NCI-H1105 (cell line): ENCODE data around the gene TTN.
"Not testable (repeated sequence)": the region's sequence is repeated elsewhere in the genome, so short reads cannot be mapped to it uniquely, and the experiment has no call there.

Experiments used
- DNase-seq: peaks from one replicate; lab custom pipeline; 2025; lab: John Stamatoyannopoulos, UW

Gene TTN

GRCh38 chr2:178530131-178530530 lies 277.1 kb downstream of the TTN start:
- no peak for DNase-seq

GRCh38 chr2:178529194-178529593 lies 278.0 kb downstream of the TTN start:
- no peak for DNase-seq

GRCh38 chr2:178528647-178529046 lies 278.6 kb downstream of the TTN start:
- DNase-seq = no peak

- DNase-seq = no peak
Measured at GRCh38 chr2:178527592-178527991, 279.6 kb downstream of the TTN start.

DNA sequence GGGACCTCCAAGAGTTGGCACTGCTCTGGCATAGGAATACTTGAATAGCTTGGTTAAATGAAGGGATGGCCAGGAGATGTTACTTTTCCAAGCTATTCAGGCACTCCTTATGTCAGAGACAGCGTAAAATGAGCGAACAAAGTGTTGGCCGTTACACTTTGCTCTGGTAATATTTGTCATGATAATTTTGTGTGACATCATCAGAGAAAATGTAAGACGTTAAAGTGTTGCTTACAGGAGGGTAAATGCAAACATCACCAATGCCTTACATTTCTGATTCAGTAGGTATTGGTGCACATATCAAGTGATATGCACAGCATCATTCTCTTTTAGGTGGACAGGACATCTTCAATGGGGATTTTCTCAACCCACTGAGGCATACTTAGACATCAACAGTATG lies 281.0 kb downstream of the TTN start:
- DNase-seq = no peak

- DNase-seq = not testable (repeated sequence)
Measured at GRCh38 chr2:178525460-178525859, 281.8 kb downstream of the TTN start.

DNA sequence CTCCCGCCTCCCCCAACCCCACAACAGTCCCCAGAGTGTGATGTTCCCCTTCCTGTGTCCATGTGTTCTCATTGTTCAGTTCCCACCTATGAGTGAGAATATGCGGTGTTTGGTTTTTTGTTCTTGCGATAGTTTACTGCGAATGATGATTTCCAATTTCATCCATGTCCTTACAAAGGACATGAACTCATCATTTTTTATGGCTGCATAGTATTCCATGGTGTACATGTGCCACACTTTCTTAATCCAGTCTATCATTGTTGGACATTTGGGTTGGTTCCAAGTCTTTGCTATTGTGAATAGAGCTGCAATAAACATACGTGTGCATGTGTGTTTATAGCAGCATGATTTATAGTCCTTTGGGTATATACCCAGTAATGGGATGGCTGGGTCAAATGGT lies 282.2 kb downstream of the TTN start:
- DNase-seq = not testable (repeated sequence)

- no peak for DNase-seq
Measured at GRCh38 chr2:178523596-178524134, 283.6 kb downstream of the TTN start.

DNA sequence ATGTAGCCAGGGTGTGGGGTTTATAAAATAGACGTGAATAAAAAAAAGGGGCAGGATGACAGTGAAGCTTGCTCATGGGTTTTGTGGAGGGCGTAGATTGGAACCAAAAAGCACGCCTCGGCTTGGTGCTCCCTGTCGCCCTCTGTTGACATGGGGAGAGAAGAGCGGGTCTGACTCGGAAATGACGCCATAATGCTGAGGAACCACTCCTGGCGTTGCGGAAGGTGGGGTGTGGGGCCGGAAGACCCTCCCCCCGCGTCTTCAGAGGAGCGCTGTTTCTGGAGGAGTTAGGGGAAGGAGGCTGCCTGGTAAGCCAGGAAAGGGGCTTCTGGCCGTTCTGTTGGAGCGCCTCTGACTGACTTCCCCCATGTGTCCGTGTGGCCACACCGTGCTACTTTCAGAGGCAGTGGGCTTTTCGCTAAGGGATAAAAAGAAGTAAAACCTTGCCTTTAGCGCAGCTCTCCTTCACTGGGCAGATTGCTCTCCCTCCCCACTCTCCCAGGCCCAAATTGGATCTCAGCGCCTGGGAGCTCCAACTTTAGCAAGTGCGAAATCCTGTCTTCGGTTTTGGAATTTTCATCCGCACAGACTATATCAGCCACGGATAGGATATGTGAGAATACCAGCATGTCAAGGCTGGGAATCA lies 284.1 kb downstream of the TTN start:
- peak; percentile 75 for DNase-seq

GRCh38 chr2:178521304-178522150 lies 285.7 kb downstream of the TTN start:
- DNase-seq = no peak

DNA sequence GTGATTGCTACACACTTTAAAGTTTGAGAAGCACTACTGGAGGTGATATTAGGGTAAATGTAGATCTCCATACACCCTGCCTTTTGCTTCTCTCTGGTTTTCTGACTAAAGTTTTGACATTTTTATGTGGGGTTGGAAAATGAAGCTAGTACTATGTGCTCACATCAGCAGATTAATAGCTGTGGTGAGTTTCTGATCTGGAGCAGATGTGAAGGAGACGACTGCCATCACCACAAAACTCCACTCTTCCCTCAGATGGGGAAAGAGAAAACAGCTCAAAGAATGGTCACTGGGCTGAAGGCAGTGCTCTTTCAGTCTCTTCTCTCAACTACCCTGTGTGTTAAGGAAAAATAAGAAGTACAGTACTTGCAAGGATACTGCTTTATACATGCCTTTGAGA lies 289.7 kb downstream of the TTN start:
- no peak for DNase-seq

GRCh38 chr2:178514664-178515063 lies 292.6 kb downstream of the TTN start:
- DNase-seq = no peak

DNA sequence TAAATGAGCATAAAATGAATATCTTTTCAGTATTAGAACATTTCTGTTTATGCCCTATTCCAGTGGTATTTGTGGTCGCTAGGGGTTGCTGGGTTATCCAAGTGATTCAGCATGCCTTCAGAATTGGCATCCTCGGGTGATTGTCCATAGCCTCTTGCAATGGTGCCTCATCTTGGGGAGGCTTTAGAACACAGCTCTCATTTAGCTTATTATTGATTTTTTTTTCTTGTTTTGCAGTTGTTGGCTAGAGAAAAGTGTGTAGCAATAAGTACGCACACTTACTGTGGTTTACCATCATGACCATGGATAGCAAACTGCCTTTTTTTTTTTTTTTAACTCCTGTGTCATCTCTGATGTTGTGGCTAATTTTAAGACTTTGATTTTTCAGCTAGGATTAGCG lies 293.3 kb downstream of the TTN start:
- DNase-seq = no peak

DNA sequence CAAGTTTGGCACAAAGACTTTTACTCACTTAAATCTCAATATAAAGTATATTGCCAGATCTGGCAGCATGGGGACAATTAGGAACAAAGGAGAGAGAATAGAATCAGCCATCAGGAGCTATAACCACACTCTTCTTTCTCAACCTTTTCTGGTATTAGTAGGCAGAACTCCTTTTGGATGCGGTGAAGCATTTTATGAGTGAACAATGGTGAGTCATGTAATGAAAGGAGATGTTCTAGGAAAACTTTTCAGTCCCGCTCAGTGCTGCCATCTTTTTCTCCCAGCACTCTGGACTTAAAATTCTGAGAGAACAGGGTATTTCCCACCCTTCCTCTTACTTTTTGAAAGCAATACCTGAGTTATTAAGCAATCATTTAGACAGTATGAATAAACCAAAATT lies 294.7 kb downstream of the TTN start:
- DNase-seq = no peak

GRCh38 chr2:178510384-178510783 lies 296.8 kb downstream of the TTN start:
- no peak for DNase-seq

- no peak for DNase-seq
Measured at GRCh38 chr2:178508646-178509045, 298.6 kb downstream of the TTN start.

DNA sequence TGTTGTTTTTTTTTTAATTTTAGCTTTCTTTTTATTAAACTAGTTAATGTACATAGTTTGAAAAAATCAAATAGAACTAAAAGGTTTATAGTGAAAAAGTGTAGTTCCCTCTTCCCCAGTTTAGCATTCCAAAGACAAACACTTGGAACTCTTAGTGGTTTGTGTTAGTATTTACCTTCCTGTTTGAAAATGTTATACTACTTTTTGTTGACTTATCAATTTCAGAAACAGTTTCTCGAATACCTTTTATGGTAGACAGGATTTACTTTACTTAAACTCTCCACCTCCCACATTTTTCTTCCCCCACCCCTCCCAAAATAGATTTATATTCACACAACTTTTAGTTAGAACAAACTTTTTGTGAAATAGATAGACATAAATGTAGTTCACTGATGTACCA lies 300.3 kb downstream of the TTN start:
- DNase-seq = no peak

DNA sequence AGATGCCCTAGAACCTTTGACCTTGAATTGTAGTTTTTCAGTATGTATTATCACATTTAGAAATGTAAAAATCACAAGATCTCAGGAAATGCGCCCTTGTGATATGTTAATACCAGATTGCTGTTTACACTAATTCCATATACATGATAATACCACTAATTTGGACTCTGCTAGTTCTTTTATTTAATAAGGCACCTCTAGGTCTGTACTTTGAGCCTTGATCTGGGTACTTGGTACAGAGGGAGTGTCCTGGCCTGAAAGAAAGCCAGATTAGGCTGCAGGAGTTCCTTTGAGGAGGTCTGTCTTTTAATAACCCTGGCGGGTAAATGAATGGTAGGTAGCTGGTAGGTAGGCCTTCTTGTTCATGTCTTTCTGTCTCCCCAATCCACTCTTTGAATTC lies 300.7 kb downstream of the TTN start:
- DNase-seq = no peak

GRCh38 chr2:178506101-178506500 lies 301.1 kb downstream of the TTN start:
- DNase-seq = no peak

- DNase-seq = no peak
Measured at GRCh38 chr2:178502751-178503150, 304.5 kb downstream of the TTN start.

GRCh38 chr2:178499640-178500039 lies 307.6 kb downstream of the TTN start:
- DNase-seq = no peak

DNA sequence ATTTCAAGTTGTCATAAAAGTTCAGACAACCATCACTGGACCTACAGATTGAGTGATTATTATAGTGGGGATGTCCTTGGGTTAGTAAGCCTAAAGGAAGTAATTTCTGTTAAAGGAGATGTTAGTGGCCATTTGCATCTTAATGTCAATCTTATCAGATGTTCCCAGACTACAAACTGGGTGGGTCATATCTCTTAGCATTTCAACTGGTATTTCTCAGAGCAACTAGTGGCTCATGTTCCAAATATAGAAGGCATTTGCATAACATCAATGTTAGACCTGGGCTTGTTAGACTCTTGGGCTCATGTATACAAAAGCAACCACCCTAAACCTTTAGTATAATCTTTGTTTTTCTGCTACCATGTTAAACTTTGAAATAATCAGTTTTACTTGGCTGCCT lies 309.1 kb downstream of the TTN start:
- DNase-seq = no peak

GRCh38 chr2:178496049-178496448 lies 311.2 kb downstream of the TTN start:
- DNase-seq = no peak
